SU-DHL-6 (cell line): ENCODE results near the gene CSRNP3.

Source experiments
- H2AFZ ChIP-seq: fragments of 200-600 bp; sonication (generic); 2 replicates; pipeline ENCODE4 v1.6.1; 2014; ENCODE audit warnings: low read depth, mild to moderate bottlenecking, moderate library complexity, mixed read lengths, antibody characterized with exemption, low read length; ENCODE audit not compliant: severe bottlenecking
- H3F3A ChIP-seq: fragments of 200-600 bp; shearing (Covaris generic); 2 replicates; pipeline ENCODE4 v1.6.0; 2016; ENCODE audit warnings: antibody characterized with exemption, mild to moderate bottlenecking; ENCODE audit not compliant: insufficient read depth
- H3K27ac ChIP-seq: fragments of 200-600 bp; sonication (generic); 2 replicates; pipeline ENCODE4 v1.5.1; 2016; ENCODE audit warnings: low read depth, mild to moderate bottlenecking, low read length, moderate library complexity, mixed read lengths
- H3K27me3 ChIP-seq: fragments of 200-600 bp; sonication (generic), shearing (Covaris generic); 2 replicates; pipeline ENCODE4 v1.6.0; 2014; ENCODE audit warnings: mild to moderate bottlenecking, low read length
- H3K36me3 ChIP-seq: fragments of 200-600 bp; sonication (generic); 2 replicates; pipeline ENCODE4 v1.6.1; 2014; ENCODE audit warnings: mild to moderate bottlenecking, low read length, mixed read lengths
- H3K4me2 ChIP-seq: fragments of 300-600, 200-600 bp; shearing (Covaris generic), sonication (generic); 2 replicates; pipeline ENCODE4 v1.6.0; 2014; ENCODE audit warnings: low read length, low read depth, mild to moderate bottlenecking; ENCODE audit not compliant: poor library complexity, severe bottlenecking
- H3K4me3 ChIP-seq: fragments of 200-600 bp; sonication (generic); 2 replicates; pipeline ENCODE4 v1.5.1; 2014; ENCODE audit warnings: antibody characterized with exemption, low read length, mild to moderate bottlenecking, mixed read lengths; ENCODE audit not compliant: insufficient read depth, poor library complexity, severe bottlenecking
- H3K79me2 ChIP-seq: fragments of 200-600 bp; sonication (generic); 2 replicates; pipeline ENCODE4 v1.6.1; 2014; ENCODE audit warnings: mild to moderate bottlenecking, low read length, moderate library complexity; ENCODE audit not compliant: insufficient read depth
- H3K9ac ChIP-seq: fragments of 200-600 bp; sonication (generic); 2 replicates; pipeline ENCODE4 v1.7.0; 2014; ENCODE audit warnings: mild to moderate bottlenecking, low read length
- H3K9me2 ChIP-seq: fragments of 200-600 bp; sonication (generic); replicated peaks from 2 replicates; pipeline ENCODE4 v1.6.1; 2014; ENCODE audit warnings: low read length; ENCODE audit not compliant: insufficient read depth
- H3K9me3 ChIP-seq: fragments of 200-600 bp; sonication (generic); 2 replicates; pipeline ENCODE4 v1.6.1; 2014; ENCODE audit warnings: low read length, mixed read lengths; ENCODE audit not compliant: insufficient read depth
- H4K20me1 ChIP-seq: fragments of 200-600 bp; sonication (generic); 2 replicates; pipeline ENCODE4 v1.6.1; 2014; ENCODE audit warnings: low read depth, mild to moderate bottlenecking, antibody characterized with exemption, low read length, moderate library complexity, mixed read lengths
- CTCF ChIP-seq: fragments of 200-600 bp; sonication (generic); IDR thresholded peaks from one replicate; pipeline ENCODE4 v1.5.1; 2017; ENCODE audit warnings: antibody characterized with exemption, mild to moderate bottlenecking, low read length, moderate library complexity; ENCODE audit not compliant: insufficient read depth, poor library complexity, severe bottlenecking
- EZH2phosphoT487 ChIP-seq: fragments of 200-600 bp; sonication (generic), shearing (Covaris generic); conservative IDR thresholded peaks from 2 replicates; pipeline ENCODE4 v1.6.1; 2018; ENCODE audit warnings: mild to moderate bottlenecking, antibody characterized with exemption, low read length, moderate library complexity, mixed read lengths

The CSRNP3 gene

GRCh38 chr2:165631089-165631488 lies 161.6 kb downstream of the CSRNP3 start:
- Histone ChIP-seq H3K36me3 (no peaks in the 10 kb centered on the region), H3K4me3 (no peak overlapping the region), H3K4me2 (no peak overlapping the region), H4K20me1 (no peaks in the 10 kb centered on the region), H3K27me3 (no peaks in the 10 kb centered on the region), H3K9me3 (no peaks in the 10 kb centered on the region), H3K9me2 (no peaks in the 10 kb centered on the region), H3K9ac (no peak overlapping the region), H3K79me2 (no peaks in the 10 kb centered on the region), H2AFZ (no peak overlapping the region), H3F3A (no peaks in the 10 kb centered on the region), H3K27ac (no peak overlapping the region)
- no peak for TF ChIP-seq CTCF
- TF ChIP-seq EZH2phosphoT487: no peak

GRCh38 chr2:165632594-165632993 lies 163.1 kb downstream of the CSRNP3 start:
- Histone ChIP-seq H3K27me3 (no peaks in the 10 kb centered on the region), H3K4me2 (no peak overlapping the region), H3F3A (no peaks in the 10 kb centered on the region), H3K9ac (no peak overlapping the region), H3K36me3 (no peaks in the 10 kb centered on the region), H3K9me3 (no peaks in the 10 kb centered on the region), H3K79me2 (no peaks in the 10 kb centered on the region), H3K9me2 (no peaks in the 10 kb centered on the region), H4K20me1 (no peaks in the 10 kb centered on the region), H3K27ac (no peak overlapping the region), H2AFZ (no peak overlapping the region), H3K4me3 (no peak overlapping the region)
- no peak for TF ChIP-seq EZH2phosphoT487
- no peak for TF ChIP-seq CTCF

- Histone ChIP-seq H3K4me2 (no peak overlapping the region), H2AFZ (no peak overlapping the region), H3K36me3 (no peaks in the 10 kb centered on the region), H3F3A (no peaks in the 10 kb centered on the region), H3K79me2 (no peaks in the 10 kb centered on the region), H3K27me3 (no peaks in the 10 kb centered on the region), H3K9me3 (no peaks in the 10 kb centered on the region), H4K20me1 (no peaks in the 10 kb centered on the region), H3K27ac (no peak overlapping the region), H3K9ac (no peak overlapping the region), H3K4me3 (no peak overlapping the region), H3K9me2 (no peaks in the 10 kb centered on the region)
- TF ChIP-seq CTCF (no peak), EZH2phosphoT487 (no peak)
Observed at GRCh38 chr2:165633431-165633830, 163.9 kb downstream of the CSRNP3 start.
